ENCODE results near the gene MS4A15. TPM values are rescaled to one million over a fixed set of nuclear protein-coding genes. Genes with fewer than 3 reads are reported as not detected.

Gene MS4A15
- total and polyA plus RNA-seq, 10 donors = not detected

- TF ChIP-seq CTCF (IDR thresholded peaks at IDR 0.05 in 8 of 11, conservative IDR thresholded peaks at IDR 0.05 in 3 of 11) (no peak), POLR2A (IDR thresholded peaks at IDR 0.05) (no peak), POLR2AphosphoS5 (IDR thresholded peaks at IDR 0.05) (no peak)
- peak; percentile 19 for DNase-seq
- H3K4me3 ChIP-seq = no peak overlapping the region
- no peaks in the 10 kb centered on the region for H3K9me3 ChIP-seq
- 67 to 89% (median 69%) methylated on average over 7 of the region's 7 CpGs for WGBS, 5 donors
- H3K36me3 ChIP-seq = no peaks in the 10 kb centered on the region
- no peaks in the 10 kb centered on the region for H3K4me1 ChIP-seq
- intact Hi-C loops (cut with DNase I; ENCODE audit: low total_unique reads) = no loop called here
- no peak overlapping the region for H3K27ac ChIP-seq
- H3K27me3 ChIP-seq (replicated peaks in 1 of 7) = no peaks in the 10 kb centered on the region
Observed at GRCh38 chr11:60781286-60781980, 24.8 kb downstream of the MS4A15 start.

GRCh38 chr11:60781981-60782316 is 25.3 kb downstream of the MS4A15 start:
- no peak overlapping the region for H3K27ac ChIP-seq
- no peaks in the 10 kb centered on the region for H3K36me3 ChIP-seq
- H3K9me3 ChIP-seq = no peaks in the 10 kb centered on the region
- no peak for TF ChIP-seq POLR2AphosphoS5 (IDR thresholded peaks at IDR 0.05)
- no peak for TF ChIP-seq POLR2A (IDR thresholded peaks at IDR 0.05)
- TF ChIP-seq CTCF (IDR thresholded peaks at IDR 0.05 in 8 of 11, conservative IDR thresholded peaks at IDR 0.05 in 3 of 11) = no peak
- WGBS, 5 donors = 91 to 98% (median 92%) methylated on average over 4 of the region's 4 CpGs
- intact Hi-C loops (cut with DNase I; ENCODE audit: low total_unique reads) = no loop called here
- no peaks in the 10 kb centered on the region for H3K4me1 ChIP-seq
- H3K4me3 ChIP-seq = no peak overlapping the region
- DNase-seq = peak; percentile 28
- H3K27me3 ChIP-seq (replicated peaks in 1 of 7) = no peaks in the 10 kb centered on the region

- Histone ChIP-seq H3K27me3 (replicated peaks in 1 of 7) (no peaks in the 10 kb centered on the region), H3K9me3 (no peaks in the 10 kb centered on the region), H3K4me1 (no peaks in the 10 kb centered on the region), H3K27ac (no peak overlapping the region), H3K36me3 (no peaks in the 10 kb centered on the region), H3K4me3 (no peak overlapping the region)
- DNase-seq = peak; percentile 60
- WGBS, 5 donors = 76 to 92% (median 86%) methylated on average over 12 of the region's 12 CpGs
- intact Hi-C loops (cut with DNase I; ENCODE audit: low total_unique reads) = no loop called here
- TF ChIP-seq POLR2AphosphoS5 (IDR thresholded peaks at IDR 0.05) (no peak), CTCF (IDR thresholded peaks at IDR 0.05 in 8 of 11, conservative IDR thresholded peaks at IDR 0.05 in 3 of 11) (no peak), POLR2A (IDR thresholded peaks at IDR 0.05) (no peak)
Observed at GRCh38 chr11:60782393-60783140, 25.9 kb downstream of the MS4A15 start.

DNA sequence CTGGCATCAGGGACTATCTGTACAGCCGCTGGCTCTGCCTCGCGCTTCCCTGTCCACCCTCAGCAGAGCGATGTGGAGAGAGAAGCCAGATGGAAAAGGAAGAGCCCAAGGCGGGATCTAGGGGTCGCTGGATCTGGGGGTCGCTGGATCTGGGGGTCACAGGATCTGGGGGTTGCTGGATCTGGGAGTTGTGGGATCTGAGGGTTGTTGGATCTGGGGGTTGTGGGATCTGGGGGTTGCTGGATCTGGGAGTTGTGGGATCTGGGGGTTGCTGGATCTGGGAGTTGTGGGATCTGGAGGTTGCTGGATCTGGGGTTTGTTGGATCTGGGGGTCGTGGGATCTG is 26.4 kb downstream of the MS4A15 start:
- Histone ChIP-seq H3K36me3 (no peaks in the 10 kb centered on the region), H3K27me3 (replicated peaks in 1 of 7) (no peaks in the 10 kb centered on the region), H3K4me3 (no peak overlapping the region), H3K4me1 (no peaks in the 10 kb centered on the region), H3K9me3 (no peaks in the 10 kb centered on the region), H3K27ac (no peak overlapping the region)
- DNase-seq = peak; percentile 35
- intact Hi-C loops (cut with DNase I; ENCODE audit: low total_unique reads) = no loop called here
- no peak for TF ChIP-seq CTCF (IDR thresholded peaks at IDR 0.05 in 8 of 11, conservative IDR thresholded peaks at IDR 0.05 in 3 of 11)
- no peak for TF ChIP-seq POLR2A (IDR thresholded peaks at IDR 0.05)
- no peak for TF ChIP-seq POLR2AphosphoS5 (IDR thresholded peaks at IDR 0.05)
- 84 to 95% (median 88%) methylated on average over 8 of the region's 8 CpGs for WGBS, 5 donors
